C1 segment of cervical spinal cord (tissue), 14 donors: ENCODE results near the gene SPDEF.

Experiments
- DNase-seq, 14 donors: peaks; one replicate each; lab custom pipeline; 2025; lab: John Stamatoyannopoulos, UW

Gene SPDEF

DNA sequence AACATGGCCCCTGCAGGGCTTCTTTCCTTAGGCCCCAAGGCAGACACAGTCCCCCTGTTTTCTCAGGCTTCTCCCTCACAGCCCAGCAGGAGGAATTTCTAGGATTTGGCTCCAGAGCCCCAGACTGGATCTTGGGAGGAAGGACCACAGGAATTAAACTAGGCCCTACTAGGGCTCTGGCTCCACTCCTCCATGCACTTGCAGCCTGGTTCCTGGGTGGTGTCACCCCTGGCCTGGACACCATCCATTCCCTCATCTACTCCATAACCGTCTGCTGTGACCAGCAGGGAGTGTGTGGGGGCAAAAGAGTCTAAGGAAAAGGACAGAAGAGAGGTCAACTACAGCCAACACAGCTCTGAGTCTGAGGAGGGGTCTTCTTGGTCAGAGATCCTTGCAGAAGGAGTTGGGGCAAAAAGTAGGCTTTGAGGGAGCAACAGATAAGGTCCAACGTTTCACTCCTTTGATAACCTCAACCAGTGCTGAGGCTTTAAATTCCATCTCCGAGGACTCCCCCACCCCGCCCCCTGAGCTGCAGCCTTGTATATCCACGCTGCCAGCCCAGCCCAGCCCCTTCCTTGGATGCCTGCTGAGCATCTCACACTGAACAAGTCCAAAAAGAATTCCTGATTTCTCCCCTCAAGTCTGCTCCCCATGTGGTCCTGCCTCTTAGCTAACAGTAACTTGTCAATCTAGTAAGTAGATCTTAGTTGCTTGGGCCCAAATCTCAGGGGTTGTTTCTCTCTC is 27.9 kb upstream of the SPDEF start:
- DNase-seq, result no peak

DNA sequence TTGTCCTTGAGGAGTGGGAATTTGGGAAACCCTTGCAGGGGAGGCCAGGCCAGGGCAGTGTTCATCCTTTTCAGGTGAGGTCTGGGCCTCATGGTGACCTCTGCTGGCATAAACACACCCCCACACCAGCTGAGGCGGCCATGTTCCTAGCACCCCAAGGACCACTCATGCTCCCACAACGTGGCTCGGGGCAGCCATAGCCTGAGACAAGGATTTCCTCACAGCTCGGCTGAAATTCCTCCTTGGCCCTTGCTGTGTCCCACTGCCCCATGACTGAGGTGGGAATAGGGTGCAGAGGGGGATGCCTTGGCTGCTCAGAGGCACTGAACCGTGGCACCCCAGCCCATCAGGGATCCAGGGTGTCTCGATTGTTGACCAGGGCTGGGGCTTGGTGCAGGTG is 27.3 kb upstream of the SPDEF start:
- no peak for DNase-seq

DNA sequence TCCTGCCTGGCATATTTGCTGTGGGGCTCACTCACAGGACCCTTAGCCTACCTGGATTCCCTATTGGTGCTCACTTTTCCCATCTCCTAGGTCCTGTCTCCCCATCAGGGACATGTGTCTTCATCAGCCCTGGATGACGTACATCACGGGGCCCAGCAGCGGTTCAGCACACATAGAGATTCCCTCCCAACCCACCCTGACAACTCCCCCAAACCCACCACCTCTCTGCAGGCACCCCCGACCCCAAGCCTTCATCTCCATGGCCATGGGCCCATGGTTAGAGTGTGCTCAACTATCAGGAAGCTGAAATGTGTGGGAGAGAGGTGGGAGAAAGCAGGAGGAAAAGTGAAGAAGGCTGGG is 25.4 kb upstream of the SPDEF start:
- no peak for DNase-seq

DNA sequence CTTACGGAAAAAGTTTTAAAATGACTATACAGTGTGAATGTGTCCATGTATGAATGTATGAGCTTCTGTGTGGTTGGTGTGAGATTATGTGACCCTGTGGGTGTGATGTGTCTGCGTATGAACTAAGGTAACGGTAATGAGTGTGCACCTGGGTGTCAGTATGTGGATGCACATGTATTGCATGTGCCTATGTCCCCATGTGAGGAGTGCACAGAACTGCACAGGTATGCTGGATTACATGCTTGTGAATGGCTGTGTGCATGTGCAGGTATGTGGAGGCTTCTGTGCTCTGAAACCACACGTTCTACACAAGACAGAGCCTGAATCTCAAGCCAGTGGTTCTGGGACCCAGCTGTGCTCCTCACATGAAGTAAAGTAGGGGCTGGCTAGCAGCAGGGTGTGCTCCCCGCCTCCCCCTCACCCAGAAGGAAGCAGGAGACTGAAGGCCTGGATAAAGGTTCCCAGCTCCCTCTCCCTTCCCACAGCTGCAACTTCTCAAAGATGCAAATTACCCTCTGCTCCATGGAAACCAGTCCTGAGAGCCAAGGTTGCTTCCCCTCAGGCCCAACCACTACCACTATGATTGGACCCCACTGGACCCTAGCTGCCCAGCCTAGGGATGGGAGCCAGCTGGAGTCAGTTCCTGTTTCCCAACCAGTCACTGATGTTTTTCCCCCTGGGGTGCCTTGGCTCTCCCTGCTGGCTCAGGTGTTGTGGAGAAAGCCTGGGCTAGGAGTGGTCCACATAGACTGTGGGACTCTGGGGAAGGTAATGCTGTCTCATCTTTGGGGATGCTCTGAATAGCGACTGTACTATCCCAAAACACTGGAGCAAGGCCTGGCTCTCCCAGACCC is 24.8 kb upstream of the SPDEF start:
- DNase-seq, result peak in 3 of 14 donors; percentile 12 to 16 (median 13)

DNA sequence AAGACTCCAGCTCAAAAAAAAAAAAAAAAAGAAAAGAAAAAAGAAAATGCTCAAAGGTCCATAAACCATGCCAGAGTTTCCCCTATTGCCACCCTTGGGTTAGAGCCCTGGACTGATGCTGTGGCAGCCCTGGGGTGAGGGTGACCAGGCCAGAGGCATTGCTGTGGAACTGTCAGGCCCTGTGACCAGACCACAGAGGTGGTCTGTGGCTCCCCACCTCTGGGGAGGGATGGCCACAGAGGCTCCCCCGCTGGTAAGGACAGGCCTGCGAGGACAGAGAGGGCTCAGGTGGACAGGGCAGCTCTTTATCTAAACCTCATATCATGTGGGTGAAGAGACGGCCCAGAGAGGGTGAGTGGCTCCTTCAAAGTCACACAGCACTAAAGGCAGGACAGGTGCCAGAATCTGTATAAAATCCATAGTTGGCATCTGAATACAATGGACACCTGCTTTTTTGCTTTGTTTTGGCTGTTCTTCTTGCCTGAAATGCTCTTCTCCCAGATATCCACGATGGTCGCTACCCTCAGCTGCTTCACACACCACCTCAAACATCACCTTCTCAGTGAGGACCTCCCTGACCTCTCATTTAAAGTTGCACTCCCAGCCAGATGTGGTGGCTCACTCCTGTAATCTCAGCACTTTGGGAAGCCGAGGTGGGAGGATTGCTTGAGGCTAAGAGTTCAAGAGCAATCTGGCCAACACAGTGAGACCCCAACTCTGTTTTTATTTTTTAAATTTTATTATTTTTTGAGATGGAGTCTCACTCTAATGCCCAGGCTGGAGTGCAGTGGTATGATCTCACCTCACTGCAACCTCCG is 22.5 kb upstream of the SPDEF start:
- no peak for DNase-seq

DNA sequence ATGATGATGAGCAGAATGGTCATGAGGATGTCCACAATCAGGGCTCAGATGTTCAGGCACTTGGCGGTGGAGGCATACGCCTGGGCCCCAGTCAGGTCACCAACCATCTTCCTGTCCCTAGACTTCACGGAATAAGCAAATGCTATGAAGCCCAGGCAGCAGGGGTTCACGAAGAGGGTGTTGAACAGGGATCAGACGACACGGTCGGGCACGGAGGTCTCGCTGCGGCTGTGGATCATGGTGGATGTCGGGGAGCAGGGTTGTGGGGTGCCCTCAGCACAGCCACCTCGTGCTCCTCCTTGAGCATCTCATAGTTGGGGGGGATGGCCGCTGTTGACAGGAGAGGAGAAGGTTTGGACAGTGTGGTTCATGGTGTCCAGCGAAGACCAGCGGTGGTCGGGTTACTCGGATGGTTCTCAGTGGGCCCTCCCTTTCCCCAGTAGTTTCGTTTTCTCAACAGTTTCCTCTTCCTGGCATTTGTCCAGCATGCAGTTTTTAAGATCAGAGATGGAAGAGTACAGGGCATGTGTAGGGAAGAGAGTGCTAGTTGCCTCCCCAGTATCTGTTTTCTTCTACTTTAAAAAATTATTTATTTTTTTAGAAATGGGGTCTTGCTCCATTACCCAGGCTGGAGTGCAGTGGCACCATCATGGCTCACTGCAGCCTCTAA is 20.3 kb upstream of the SPDEF start:
- no peak for DNase-seq

DNA sequence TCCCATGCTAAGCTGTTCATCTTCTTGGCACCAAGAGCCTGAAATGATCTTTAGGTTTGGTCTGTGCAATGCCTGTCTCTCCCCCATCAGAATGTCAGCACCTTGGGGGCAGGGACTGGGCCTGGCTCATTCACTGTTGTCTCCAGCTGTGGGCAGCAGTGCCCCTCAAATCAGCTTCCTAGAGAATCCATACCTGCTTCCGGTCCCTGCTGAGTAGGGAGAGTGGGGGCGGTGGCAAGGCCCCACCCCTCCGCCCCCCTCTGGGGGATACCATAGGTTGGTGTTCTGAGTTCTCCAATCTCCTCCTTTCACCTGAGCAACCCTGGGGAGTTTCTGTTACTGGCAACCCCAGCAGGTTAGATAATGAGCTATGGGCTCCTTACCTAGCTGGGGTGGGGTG is 19.2 kb upstream of the SPDEF start:
- DNase-seq, result no peak

DNA sequence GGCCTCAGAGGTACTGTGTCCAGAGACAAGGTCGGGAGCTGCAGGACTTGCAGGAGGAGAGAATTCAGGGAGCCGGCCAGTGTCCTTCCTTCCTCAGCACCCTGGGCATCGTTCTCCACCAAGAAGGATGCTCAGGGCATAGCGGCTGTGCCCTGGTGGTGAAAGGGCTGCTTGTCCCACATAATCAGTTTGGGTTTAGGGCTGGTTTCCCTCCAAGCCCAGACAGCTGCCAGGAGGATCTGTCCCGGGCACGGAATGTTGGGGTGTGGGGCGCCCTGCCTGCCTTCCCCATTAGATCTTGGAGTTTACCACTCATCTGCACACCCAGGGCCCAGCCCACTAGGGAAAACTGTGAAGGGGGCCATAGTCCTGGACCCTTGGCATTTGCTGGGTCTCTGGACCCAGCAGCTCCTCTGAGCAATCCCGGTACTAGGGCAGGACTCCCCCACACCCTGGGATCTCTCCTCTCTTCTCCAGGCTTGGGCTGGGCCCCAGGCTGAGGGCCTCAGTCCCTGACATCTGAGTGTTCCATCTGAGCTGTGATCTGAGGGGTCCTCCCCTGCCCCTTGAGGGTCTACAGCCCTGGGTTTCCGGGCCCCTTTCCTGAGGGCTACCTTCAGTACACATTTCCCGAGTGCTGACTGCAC is 18.6 kb upstream of the SPDEF start:
- DNase-seq, result no peak

DNA sequence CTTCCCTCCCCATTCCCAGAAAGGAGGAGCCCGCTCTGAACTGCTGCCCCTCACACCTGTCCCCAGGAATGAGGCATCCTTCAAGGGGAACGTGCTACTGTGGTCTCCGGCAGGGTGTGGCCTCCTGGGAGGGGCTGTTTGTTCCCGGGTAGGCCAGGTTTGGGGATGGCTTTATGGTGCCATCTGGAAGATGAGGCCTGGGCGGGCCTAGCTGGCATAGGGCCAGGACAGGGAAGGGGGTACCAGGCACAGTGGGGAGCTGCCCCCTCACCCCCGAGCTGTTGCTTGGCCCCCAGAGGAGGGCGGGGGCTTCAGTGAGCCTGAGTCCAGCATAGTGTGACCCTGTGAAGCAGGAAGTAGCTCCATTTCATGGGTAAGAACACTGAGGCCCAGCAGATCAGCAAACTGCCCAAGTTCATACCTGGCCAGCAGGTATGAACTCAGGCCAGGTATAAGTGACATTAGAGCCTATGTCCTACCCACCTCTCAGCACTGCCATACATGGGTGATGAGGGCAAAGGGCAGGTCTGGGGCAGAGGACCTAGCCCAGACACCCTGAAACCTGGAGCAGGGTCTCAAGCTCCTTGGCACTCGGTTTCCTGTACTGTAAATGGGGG is 17.5 kb upstream of the SPDEF start:
- DNase-seq, result no peak

DNA sequence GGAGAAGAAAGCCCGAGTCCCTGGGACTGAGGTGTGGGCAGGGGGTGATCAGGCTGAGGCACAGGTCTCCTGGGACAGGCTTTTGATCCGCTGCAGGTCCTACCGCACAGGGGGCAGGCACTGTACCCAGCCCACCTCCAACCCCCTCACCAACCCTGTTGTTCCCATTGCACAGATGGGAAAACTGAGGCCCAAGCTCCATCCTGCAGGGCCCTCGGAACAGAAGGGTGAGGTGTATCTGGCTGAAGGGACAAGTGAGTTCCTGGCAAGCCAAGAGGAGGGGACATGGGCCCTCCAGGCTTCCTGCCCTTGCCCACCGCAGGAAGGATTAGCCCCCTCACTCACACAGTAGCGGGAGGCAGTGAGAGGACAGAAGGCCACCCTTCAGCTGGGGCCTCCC is 16.5 kb upstream of the SPDEF start:
- DNase-seq, result no peak

DNA sequence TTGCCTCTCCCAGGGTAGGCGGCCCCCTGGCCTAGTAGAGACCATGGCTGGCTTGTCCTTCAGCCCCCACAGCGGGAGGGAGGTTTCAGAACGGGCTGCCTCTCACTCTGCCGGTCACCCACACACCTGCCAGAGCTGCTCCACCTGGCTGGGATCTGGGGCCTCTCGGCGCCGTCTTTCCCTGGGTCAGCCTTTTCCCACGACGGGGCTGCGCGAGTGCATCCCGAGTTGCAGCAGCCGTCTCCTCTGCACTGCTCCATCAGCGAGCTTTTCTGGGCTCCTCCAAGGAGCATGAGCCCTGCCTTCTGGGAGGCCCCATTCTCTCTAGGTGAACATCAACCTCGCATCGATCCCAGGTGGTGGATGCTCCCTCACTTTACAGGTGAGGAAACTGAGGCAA is 15.9 kb upstream of the SPDEF start:
- no peak for DNase-seq

DNA sequence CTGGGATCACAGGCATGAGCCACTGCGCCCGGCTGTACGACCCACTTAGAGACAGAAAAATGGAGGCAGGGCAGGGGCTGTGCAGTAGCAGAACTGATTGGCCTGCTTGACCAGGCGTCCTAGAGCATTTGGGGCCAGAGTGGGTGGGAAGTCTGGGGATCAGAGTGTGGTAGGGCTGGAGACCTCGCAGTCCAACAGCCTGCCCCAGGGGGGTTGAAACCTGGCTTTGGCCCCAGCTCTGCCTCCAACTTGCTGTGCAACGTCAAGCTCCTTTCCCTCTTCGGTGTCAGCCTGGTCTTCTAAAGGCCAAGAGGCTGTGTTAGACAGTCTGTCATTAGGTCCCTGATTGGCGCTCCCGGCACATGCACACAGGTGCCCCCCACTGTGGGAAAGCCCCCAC is 15.3 kb upstream of the SPDEF start:
- no peak for DNase-seq

DNA sequence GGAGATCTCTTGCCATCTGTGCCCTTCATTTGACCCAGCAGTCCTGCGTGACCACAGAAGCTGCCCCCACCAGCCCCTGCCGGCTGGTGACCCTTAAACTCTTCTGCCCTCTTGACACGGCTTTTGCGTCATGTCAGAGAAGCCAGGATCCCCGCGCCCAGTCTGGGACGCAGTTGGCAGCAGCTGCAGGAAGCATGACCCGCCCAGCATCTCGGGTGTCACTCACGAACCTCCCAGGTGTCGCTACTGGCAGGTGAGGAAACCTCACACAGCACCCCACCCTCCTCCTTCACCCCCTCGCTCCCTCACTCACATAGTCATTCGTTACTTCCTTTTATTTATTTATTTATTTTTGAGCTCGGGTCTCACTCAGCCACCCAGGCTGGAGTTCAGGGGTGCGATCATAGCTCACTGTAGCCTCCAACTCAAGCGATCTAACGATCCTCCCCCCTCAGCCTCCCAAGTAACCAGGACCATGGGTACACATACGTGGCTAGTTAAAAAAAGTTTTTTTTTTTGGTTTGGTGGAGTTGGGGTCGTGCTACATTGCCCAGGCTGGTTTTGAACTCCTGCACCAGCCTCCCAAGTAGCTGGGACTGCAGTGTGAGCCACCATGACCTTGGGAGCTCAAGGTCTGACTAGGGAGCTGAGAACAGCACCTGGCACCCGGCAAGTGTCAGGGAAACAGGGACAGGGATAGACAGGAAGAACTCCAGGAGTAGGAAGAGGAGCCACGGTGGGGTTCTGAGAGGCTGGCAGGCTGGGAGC is 14.1 kb upstream of the SPDEF start:
- no peak for DNase-seq

DNA sequence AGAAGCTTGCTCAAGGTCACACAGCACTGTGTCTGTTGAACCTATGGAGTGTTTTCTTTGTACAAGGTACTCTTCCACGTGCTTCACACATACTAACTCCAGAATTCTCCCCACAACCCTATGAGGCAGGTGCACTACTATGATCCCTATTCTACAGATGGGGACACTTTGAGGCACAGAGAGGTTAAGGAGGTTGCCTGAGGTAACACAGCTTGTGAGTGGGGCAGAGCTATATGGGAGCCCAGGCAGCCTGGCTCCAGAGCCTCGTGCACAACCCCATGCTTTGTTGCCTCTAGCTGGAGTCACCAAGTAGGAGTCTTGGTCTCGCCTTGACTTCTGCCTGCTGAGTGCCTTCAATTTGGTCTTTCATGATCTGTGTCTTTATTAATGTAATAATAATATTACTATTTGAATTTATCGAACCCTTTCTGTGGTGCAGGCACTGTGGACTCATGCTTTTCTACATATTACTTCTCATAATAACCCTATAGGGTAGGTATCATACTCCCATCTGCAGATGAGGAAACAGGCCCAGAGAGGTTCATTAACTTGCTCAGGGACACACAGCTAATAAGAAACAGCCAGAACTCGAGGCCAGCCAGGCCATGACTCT is 13.3 kb upstream of the SPDEF start:
- DNase-seq, result no peak

DNA sequence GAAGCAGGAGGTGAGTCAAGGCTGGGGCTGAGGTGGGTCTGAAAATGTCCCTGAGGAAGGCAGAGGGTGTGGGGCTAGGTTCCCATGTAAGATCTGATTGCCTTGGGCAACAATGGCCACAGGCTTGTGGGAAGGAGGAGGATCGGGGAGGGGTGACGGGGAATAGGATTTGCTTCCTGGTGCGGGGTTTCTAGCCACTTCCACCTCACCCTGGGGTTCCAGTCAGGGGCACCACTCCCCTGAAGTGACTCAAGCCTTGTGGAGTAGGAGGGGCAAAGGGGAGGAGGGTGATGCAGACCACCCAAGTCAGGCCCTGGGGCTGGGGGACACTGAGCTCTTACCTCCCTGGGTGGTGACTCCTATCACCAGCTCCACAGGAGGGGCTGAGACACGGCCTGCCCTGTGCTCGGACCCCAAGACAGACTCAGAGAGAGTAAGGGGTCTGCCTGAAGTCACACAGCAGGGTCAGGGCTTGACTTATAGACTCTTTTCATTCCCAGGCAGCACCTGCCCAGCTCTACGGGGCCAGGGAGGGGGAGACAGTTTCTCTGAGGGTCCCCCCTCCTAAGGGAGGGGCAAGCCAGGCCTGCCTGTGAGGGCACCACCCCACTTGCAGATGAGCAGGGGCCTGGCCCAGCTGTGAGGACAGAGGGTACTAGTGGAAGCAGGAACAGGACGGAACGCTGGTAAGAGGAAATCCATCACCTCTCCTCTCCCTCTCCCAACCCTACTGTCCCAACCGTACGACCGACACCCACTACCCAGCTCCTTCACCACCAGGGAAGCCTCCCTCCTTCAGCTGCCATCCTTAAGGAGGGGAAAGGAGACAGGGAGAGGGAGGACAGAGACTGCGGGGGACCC is 12.4 kb upstream of the SPDEF start:
- DNase-seq, result no peak

DNA sequence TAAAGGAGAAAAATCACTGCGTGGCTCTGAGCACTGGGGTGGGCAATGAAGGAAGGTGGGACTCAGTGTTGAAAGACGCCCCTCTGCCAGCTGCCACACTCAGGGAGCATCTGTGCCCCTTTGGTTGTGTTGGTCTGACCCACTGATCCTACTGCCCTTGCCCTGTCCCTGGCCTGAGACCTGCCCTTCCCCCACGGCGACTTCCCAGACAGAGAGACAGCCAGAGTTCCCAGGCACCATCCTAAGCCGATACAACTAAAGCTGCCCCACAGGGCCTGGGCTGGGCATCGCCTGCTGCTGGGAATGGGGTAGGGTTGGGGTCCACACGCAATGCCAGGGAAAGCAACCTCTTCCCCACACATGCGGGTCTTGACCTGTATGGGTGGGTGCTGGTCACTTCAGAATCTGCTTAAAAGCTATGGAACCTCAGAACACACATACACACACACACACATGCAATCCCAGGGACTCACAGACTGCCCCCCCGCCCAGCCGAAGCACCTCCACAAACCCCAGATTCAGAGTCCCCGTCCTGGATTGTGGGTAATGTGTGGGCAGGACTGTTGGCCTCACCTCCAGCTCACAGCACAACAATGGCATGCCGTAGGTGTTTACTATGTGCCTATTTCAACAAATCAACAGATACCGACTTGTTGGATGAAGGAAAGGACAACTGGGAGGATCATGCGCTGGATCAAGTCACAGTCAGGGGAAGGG is 10.9 kb upstream of the SPDEF start:
- no peak for DNase-seq

DNA sequence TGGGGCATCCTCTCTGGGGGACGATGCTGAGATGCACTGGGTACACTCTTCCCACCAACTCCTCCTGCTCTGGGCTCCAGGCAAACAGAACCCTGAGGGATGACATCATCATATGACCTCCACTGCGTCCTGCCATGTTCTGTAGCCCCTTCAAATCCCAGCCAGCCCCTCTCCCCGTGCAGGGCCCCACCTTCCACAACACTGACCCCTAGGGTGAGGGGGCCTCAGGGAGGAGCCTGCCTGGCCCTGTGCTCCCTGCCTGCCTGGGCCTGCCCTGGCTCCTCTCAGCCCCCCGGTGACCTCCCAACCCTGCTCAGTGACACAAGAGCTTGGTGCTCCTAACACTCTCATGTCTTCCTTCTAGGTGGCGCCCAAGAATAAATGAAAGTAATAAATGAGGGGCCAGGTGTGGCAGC is 9.6 kb upstream of the SPDEF start:
- no peak for DNase-seq

DNA sequence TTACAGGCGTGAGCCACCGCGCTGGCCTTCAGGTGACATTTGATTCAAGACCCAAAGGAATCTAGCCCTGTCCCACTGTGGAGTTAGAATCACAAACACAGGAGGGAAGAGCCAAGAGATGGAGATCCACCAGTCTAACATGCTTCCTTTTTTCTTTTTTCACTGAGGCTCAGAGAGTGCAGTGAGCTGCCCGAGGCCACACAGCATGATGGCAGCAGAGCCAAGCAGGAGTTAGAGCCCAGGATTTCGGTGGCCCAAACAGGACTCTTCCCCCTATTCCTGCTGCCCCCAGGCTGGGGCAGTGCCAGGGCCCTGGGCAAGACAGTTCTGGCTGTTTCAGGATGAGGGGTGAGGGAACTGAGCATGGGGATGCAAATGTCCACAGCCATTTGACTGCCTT is 8.1 kb upstream of the SPDEF start:
- no peak for DNase-seq
